IPS-18c (cell line): ENCODE results near the gene CPA3.

Source experiments
- H3K4me3 ChIP-seq: 2 replicates; pipeline ENCODE4 v1.7.0; 2013; ENCODE audit warnings: low read depth, mild to moderate bottlenecking, low read length, moderate library complexity; ENCODE audit not compliant: insufficient read depth
- H3K9me3 ChIP-seq: one replicate; pipeline ENCODE4 v1.6.1; 2013; ENCODE audit warnings: mild to moderate bottlenecking, low read length, moderate library complexity; ENCODE audit not compliant: control insufficient read depth, insufficient read depth

Gene CPA3

GRCh38 chr3:148889828-148890227 is 24.7 kb downstream of the CPA3 start:
- Histone ChIP-seq H3K9me3 (no peaks in the 10 kb centered on the region), H3K4me3 (no peak overlapping the region)

- H3K9me3 ChIP-seq, result no peaks in the 10 kb centered on the region
- no peak overlapping the region for H3K4me3 ChIP-seq
Observed at GRCh38 chr3:148896062-148896461, 31.0 kb downstream of the CPA3 start.

GRCh38 chr3:148901987-148902791 is 37.1 kb downstream of the CPA3 start:
- Histone ChIP-seq H3K9me3 (no peaks in the 10 kb centered on the region), H3K4me3 (no peak overlapping the region)

GRCh38 chr3:148903022-148903442 is 37.9 kb downstream of the CPA3 start:
- no peak overlapping the region for H3K4me3 ChIP-seq
- H3K9me3 ChIP-seq, result no peaks in the 10 kb centered on the region

DNA sequence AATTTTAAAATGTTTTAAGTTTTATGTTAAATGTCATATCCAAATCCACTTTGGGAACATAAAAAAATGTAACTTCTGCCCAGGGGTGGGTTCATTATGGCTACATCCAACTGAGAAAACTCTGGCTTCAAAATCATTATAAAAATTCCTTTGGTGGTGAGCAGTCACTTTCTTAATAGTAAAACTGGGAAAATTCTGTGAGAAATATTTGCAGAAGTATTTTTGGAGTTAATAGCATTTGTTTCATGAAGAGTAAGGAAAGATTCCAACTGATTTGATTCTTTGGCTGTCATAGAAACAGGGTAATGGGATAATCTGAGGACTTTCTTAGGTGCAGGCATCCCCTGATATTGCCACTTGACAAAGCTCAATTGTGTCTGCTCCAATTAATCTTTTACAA is 38.8 kb downstream of the CPA3 start:
- Histone ChIP-seq H3K9me3 (no peaks in the 10 kb centered on the region), H3K4me3 (no peak overlapping the region)

DNA sequence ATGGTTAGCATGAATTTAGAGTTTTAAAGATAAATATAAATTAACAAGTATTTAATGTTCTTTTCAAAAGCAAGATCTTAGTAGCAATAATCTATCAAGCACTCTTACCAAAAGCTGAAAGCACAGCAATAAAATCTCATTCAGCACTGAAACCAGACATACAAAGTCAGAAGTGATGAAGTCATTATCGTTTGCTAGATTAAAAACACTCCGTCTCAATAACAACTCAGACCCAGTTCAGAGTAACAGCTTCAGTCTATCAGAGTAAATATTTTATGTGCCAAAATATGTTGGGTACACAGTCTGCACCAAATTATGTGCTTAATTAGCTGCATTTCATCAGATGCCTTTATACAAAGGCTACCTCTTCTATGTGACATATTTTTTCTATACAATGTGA is 41.6 kb downstream of the CPA3 start:
- Histone ChIP-seq H3K4me3 (no peak overlapping the region), H3K9me3 (no peaks in the 10 kb centered on the region)

- H3K4me3 ChIP-seq, result no peak overlapping the region
- H3K9me3 ChIP-seq, result no peaks in the 10 kb centered on the region
Observed at GRCh38 chr3:148911173-148911572, 46.1 kb downstream of the CPA3 start.

DNA sequence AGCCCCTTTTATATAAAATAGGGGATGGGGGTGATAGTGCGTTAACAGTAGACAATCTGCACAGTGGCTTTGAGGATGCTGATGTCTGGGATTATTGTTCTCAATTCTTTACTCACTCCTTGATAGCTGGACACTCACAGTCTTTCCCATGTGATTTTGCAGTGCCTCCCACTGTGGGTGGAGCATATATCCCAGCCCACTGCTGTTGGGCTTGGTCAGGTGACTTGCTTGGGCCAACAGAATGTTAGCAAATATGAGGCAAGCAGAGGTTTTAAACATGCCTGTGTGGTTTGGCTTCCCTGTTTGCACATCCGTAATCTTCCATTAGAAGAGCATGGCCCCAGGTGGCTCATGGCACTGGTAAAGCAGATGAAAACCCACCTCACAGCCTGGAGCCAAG is 46.5 kb downstream of the CPA3 start:
- no peak overlapping the region for H3K4me3 ChIP-seq
- no peaks in the 10 kb centered on the region for H3K9me3 ChIP-seq

GRCh38 chr3:148914936-148915690 is 50.0 kb downstream of the CPA3 start:
- Histone ChIP-seq H3K4me3 (no peak overlapping the region), H3K9me3 (no peaks in the 10 kb centered on the region)

DNA sequence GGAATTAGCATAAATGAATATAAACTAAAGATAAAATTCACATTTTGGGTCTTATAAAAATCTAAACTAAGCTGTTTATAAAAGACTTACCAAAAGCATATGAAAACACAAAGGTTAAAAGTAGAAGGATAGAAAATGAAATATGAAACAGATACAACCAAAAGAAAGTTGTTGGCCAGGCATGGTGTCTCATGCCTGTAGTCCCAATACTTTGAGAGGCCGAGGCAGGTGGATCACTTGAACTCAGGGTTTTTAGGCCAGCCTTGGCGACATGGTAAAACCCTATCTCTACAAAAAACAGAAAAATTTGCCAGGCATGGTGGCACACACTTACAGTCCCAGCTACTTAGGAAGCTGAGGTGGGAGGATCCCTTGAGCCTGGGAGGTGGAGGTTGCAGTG is 51.0 kb downstream of the CPA3 start:
- Histone ChIP-seq H3K4me3 (no peak overlapping the region), H3K9me3 (no peaks in the 10 kb centered on the region)

- Histone ChIP-seq H3K4me3 (no peak overlapping the region), H3K9me3 (no peaks in the 10 kb centered on the region)
Observed at GRCh38 chr3:148922467-148922866, 57.4 kb downstream of the CPA3 start.

DNA sequence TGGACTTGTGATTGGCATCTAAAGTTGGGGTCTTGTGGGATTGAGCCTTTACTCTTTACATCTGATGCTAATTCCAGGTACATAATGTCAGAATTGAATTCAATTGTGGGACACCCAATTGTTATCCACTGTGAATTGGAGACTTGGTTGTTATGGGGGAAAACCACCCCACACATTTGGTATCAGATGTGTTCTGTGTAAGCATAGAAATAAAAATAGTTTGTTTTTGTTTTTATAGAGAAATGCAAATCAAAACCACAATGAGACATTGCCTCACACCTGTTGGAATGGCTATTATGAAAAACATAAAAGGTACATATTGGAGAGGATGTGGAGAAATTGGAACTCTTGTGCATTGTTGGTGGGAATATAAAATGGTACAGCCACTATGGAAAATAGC is 58.5 kb downstream of the CPA3 start:
- Histone ChIP-seq H3K9me3 (no peaks in the 10 kb centered on the region), H3K4me3 (no peak overlapping the region)

DNA sequence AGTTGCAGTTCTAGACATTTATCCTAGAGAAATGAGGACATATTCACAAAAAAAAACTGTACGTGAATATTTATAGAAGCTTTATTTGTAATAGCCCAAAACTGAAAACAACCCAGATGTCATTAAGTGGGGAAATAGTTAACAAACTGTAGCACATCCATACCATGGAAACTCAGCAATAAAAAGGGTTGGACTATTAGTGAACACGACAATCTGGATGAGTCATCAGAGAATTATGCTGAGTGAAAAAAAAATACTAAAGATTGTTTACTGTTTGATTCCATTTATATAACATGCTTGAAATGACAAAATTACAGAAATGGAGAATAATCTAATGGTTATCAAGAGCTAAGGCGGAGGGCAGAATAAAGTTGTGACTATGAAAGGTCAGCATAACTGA is 59.5 kb downstream of the CPA3 start:
- H3K9me3 ChIP-seq, result no peaks in the 10 kb centered on the region
- H3K4me3 ChIP-seq, result no peak overlapping the region

DNA sequence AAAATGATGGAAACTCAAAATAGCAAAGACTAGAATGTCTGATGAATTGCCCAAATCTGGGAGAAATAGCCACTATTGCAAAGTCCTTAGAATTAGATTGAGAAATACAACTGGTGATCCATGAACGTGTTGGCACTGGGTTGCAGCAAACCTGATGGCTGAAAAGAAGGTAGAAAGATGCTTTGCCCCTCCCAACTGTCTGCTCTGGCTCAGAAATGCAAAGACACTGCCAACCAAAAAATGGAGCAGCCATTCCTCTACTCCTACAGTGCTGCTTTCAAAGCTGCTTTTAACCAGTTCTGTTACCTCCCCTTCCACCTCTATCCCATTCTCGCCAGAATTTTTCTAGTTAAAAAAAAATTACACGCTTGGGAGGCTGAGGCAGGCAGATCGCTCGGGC is 60.7 kb downstream of the CPA3 start:
- H3K4me3 ChIP-seq, result no peak overlapping the region
- no peaks in the 10 kb centered on the region for H3K9me3 ChIP-seq

- Histone ChIP-seq H3K9me3 (no peaks in the 10 kb centered on the region), H3K4me3 (no peak overlapping the region)
Observed at GRCh38 chr3:148930752-148931151, 65.7 kb downstream of the CPA3 start.

GRCh38 chr3:148931574-148931973 is 66.5 kb downstream of the CPA3 start:
- no peak overlapping the region for H3K4me3 ChIP-seq
- H3K9me3 ChIP-seq, result no peaks in the 10 kb centered on the region

- no peaks in the 10 kb centered on the region for H3K9me3 ChIP-seq
Observed at GRCh38 chr3:148932972-148933371, 67.9 kb downstream of the CPA3 start.

DNA sequence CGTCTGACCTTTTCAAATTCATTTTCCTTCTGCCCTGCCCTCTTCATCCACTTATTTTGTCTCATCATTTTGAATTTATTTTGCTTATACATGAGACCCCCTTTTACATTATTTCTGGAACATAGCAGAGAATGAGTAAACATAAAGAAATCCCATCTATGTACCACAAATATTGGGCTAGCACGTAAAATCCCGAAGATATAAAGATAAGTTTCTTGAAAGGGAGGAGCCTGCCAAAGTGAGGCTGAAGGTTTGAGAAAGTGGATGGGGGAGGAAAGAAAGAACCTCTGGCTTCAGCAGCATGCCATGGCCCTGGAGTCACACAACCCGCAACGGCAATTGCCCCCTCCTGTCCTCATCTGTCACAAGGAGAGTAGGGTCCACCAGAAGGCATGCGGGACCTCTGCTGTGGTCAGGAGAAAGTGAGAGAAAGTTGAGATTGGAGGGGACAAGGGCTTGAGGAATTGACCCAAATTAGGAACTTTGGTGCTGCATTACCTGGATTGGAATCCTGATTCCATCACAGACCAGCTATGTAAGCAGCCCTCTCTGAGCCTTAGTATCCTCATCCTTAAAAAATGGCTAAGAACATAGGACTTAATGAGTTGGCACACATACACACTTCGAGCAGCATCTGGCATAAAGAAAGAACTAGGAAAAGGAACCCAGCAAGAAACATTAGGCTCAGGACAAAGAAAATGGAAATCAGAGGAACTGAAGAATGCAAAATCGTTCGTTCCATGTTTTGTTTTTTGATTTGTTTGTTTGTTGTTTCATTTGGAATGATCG is 72.6 kb downstream of the CPA3 start:
- H3K9me3 ChIP-seq, result no peaks in the 10 kb centered on the region
- no peak overlapping the region for H3K4me3 ChIP-seq

More at GRCh38 chr3:148932972-148933371, 67.9 kb downstream of the CPA3 start:
- no peak overlapping the region for H3K4me3 ChIP-seq
